Adipocyte (in vitro differentiated cells): Measurements from ENCODE around the gene NBL1.

Experiments
- DNase-seq: peaks from one replicate; pipeline ENCODE4 v3.0.0-alpha.2; 2015; ENCODE audit warnings: low read depth
- H3K27me3 ChIP-seq: replicated peaks from 2 replicates; pipeline ENCODE4 v1.7.0; 2013; ENCODE audit warnings: mild to moderate bottlenecking, low read length, moderate library complexity; ENCODE audit not compliant: control insufficient read depth, insufficient read depth
- H3K36me3 ChIP-seq: 2 replicates; pipeline ENCODE4 v1.7.0; 2013; ENCODE audit warnings: low read length, mild to moderate bottlenecking, moderate library complexity; ENCODE audit not compliant: control insufficient read depth, insufficient read depth, severe bottlenecking
- H3K4me1 ChIP-seq: 2 replicates; pipeline ENCODE4 v1.7.0; 2013; ENCODE audit warnings: mild to moderate bottlenecking, low read length, moderate library complexity; ENCODE audit not compliant: control insufficient read depth, insufficient read depth
- H3K4me3 ChIP-seq: 2 replicates; pipeline ENCODE4 v1.7.0; 2013; ENCODE audit warnings: mild to moderate bottlenecking, low read length, moderate library complexity
- H3K9ac ChIP-seq: 2 replicates; pipeline ENCODE4 v1.7.0; 2013; ENCODE audit warnings: mild to moderate bottlenecking, low read length, moderate library complexity
- H3K9me3 ChIP-seq: 2 replicates; pipeline ENCODE4 v1.7.0; 2013; ENCODE audit warnings: mild to moderate bottlenecking, low read length, moderate library complexity; ENCODE audit not compliant: control insufficient read depth

NBL1 gene

DNA sequence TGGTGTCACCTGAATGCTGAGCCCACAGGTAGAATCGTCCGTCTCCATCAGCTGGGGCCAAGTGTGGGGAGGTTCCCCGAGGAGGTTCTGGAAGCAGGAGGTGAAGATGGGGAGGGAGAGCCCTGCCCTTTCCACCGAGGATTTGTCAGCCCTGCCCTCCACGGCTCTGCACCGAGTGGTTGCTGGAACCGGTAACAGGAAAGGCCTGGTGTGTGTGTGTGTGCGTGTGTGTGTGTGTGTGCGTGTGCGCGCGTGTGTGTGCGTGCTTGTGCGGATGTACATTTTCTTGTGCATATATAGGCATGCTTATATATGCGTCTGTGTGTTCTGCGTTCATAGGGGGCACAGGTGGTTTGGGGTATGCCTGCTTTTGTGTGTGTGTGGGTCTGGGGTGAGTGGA lies 3.5 kb downstream of the NBL1 start:
- H3K4me3 ChIP-seq = no peak overlapping the region
- H3K4me1 ChIP-seq = peaks cover 37% of the 10 kb centered on the region
- H3K36me3 ChIP-seq = no peaks in the 10 kb centered on the region
- no peak overlapping the region for H3K9ac ChIP-seq
- no peaks in the 10 kb centered on the region for H3K27me3 ChIP-seq
- DNase-seq = no peak
- H3K9me3 ChIP-seq = no peaks in the 10 kb centered on the region

GRCh38 chr1:19648239-19648638 lies 4.1 kb downstream of the NBL1 start:
- Histone ChIP-seq H3K9ac (no peak overlapping the region), H3K27me3 (no peaks in the 10 kb centered on the region), H3K9me3 (no peaks in the 10 kb centered on the region), H3K36me3 (no peaks in the 10 kb centered on the region), H3K4me1 (peaks cover 34% of the 10 kb centered on the region), H3K4me3 (no peak overlapping the region)
- DNase-seq = no peak

DNA sequence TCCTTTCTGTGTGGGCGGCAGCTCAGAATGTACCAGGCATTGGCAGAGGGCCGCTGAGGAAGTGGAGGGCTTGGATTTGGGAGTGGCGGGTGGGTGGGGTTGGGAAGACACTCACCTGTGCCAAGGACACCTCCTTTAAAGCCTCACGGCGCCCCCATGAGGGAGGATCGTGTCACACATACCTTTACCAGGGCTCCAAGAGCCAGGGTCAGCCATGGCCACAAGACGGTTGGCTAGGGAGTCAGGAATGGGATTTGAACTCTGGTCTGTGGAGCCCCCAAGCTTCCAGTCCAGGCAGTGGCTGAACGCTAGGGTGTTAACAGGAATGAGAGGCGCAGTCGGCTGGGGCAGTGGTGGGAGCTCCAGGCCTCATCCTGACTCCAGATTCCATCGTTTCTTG lies 4.6 kb downstream of the NBL1 start:
- DNase-seq = peak; percentile 26
- Histone ChIP-seq H3K9ac (no peak overlapping the region), H3K9me3 (no peaks in the 10 kb centered on the region), H3K27me3 (no peaks in the 10 kb centered on the region), H3K36me3 (no peaks in the 10 kb centered on the region), H3K4me1 (peaks cover 30% of the 10 kb centered on the region), H3K4me3 (no peak overlapping the region)

GRCh38 chr1:19650416-19651140 lies 6.5 kb downstream of the NBL1 start:
- peak overlapping the region; percentile 23 for H3K4me3 ChIP-seq
- no peaks in the 10 kb centered on the region for H3K9me3 ChIP-seq
- no peaks in the 10 kb centered on the region for H3K27me3 ChIP-seq
- peaks cover 28% of the 10 kb centered on the region for H3K4me1 ChIP-seq
- no peak for DNase-seq
- H3K9ac ChIP-seq = peak overlapping the region; percentile 77
- H3K36me3 ChIP-seq = peaks cover 2% of the 10 kb centered on the region

GRCh38 chr1:19651141-19651737 lies 7.1 kb downstream of the NBL1 start:
- peaks cover 21% of the 10 kb centered on the region for H3K4me1 ChIP-seq
- peak overlapping the region; percentile 23 for H3K4me3 ChIP-seq
- peak; percentile 81 for DNase-seq
- H3K36me3 ChIP-seq = peaks cover 7% of the 10 kb centered on the region
- H3K9ac ChIP-seq = peak overlapping the region; percentile 77
- H3K27me3 ChIP-seq = no peaks in the 10 kb centered on the region
- H3K9me3 ChIP-seq = no peaks in the 10 kb centered on the region

DNA sequence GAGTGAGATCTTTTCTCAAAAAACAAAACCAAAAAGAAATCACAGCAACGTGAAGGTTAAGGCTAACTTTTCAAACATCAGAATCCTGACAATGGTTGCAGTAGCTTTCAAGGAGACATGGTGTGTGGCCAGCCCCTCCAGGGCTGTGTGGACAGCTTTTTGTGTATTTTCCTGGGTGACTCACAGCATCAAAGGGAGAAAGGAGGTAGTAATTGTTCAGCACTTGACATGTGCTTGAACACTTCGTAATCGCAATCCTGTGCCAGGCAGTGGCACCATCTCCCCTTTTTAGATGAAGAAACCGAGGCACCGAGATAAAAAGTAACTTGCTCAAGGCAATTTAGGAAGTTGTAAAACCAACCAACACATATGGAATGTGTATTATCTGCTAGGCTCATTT lies 10.3 kb downstream of the NBL1 start:
- DNase-seq = no peak
- Histone ChIP-seq H3K4me1 (peaks cover 14% of the 10 kb centered on the region), H3K4me3 (no peak overlapping the region), H3K9me3 (no peaks in the 10 kb centered on the region), H3K36me3 (peaks cover 13% of the 10 kb centered on the region), H3K27me3 (no peaks in the 10 kb centered on the region), H3K9ac (no peak overlapping the region)

- no peak for DNase-seq
- Histone ChIP-seq H3K4me3 (no peak overlapping the region), H3K9ac (no peak overlapping the region), H3K36me3 (peaks cover 13% of the 10 kb centered on the region), H3K9me3 (no peaks in the 10 kb centered on the region), H3K4me1 (peaks cover 16% of the 10 kb centered on the region), H3K27me3 (no peaks in the 10 kb centered on the region)
Observed at GRCh38 chr1:19654886-19655717, 11.0 kb downstream of the NBL1 start.

DNA sequence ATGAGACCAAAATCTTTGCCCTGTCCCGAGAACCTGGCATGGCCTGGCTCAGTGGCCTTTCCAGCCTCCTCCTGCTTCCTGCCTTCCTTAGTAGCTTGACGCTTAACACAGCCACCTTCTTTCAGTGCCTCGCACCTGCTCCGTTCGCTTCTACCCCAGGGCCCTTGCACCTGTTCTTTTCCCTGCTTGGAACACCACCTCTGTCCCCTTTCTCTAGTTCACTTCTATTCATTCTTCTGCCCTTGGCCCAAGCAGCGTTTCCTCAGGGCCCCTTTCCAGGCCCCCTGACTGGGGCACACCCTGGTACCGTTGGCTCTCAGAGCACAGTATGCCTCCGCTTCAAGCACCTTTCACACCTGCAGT lies 11.6 kb downstream of the NBL1 start:
- DNase-seq = no peak
- Histone ChIP-seq H3K9ac (no peak overlapping the region), H3K27me3 (no peaks in the 10 kb centered on the region), H3K4me3 (no peak overlapping the region), H3K9me3 (no peaks in the 10 kb centered on the region), H3K36me3 (peaks cover 13% of the 10 kb centered on the region), H3K4me1 (peaks cover 10% of the 10 kb centered on the region)

DNA sequence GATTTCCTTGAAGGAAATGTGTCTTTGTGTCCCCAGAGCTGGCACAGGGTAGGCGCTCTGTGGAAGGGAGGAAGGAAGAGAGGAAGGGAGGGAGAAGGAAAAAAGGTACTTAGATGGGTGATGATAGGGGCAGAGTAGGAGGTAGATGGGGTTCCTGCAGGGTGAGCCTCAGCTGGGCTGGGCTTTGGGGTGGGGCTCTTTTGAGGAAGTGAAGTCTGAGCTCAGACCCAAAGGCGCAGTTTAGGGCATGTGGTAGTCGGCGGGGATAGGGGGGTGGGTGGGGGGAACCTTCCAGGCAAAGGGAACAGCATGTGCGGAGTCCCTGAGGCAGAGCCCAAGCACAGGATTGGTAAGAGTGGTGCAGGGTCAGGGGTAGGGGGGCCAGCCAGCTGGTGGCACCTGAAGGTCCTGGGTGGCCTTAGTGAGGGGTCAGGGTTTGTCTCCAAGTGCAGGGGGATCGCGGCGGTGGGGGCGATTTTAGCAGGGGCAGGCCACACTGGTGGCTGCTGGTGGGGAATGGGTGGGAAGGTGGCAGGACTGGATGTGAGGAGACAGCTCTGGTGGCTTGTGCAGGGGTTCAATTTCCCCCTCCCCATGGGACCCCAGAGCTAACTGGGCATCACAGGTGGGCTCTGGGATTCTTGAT lies 12.1 kb downstream of the NBL1 start:
- no peak for DNase-seq
- H3K4me1 ChIP-seq = peaks cover 8% of the 10 kb centered on the region

GRCh38 chr1:19656780-19657466 lies 12.8 kb downstream of the NBL1 start:
- H3K36me3 ChIP-seq = peaks cover 13% of the 10 kb centered on the region
- no peaks in the 10 kb centered on the region for H3K9me3 ChIP-seq
- no peak for DNase-seq
- H3K4me3 ChIP-seq = no peak overlapping the region
- H3K27me3 ChIP-seq = no peaks in the 10 kb centered on the region
- no peak overlapping the region for H3K9ac ChIP-seq
- H3K4me1 ChIP-seq = peaks cover 8% of the 10 kb centered on the region

More for the DNA sequence above, 12.1 kb downstream of the NBL1 start:
- peaks cover 13% of the 10 kb centered on the region for H3K36me3 ChIP-seq
- no peak overlapping the region for H3K4me3 ChIP-seq
- no peaks in the 10 kb centered on the region for H3K27me3 ChIP-seq
- no peak overlapping the region for H3K9ac ChIP-seq
- no peaks in the 10 kb centered on the region for H3K9me3 ChIP-seq
